ENCODE data around the gene RGS6.

DNA sequence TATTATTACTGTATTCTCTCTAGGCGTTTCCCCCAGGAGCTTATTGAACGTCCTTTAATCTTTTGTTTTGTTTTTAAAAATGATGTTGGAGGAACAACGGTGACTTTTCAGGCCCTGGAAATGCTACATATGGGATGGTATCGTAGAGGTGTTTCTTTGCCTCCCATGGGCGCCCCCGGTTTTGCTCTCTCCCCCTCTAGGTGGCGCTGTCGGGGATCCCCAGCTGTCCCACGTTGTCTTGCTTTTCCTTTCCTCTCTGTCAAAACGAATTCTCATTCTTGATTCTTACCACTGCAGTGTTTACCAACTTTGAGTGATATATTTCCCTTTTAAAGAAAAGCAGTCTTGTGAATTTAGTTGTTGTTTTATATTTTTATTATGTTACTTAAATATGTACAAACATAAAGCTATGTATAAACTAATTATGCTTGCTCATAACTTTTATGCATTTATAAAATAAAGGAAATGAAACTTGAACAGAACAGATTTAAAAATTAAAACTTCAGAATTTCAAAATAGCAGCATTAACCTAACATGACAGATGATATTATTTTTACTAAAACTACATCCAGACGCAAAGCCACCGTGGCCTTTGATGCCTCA lies 171.9 kb downstream of the RGS6 start:
- no peak for TF ChIP-seq POLR2A (IDR thresholded peaks at IDR 0.05; ENCODE audit: low read depth, low read length)
- no peak for TF ChIP-seq POLR2AphosphoS5 (IDR thresholded peaks at IDR 0.05; ENCODE audit: low read depth, low read length)

All from GM12892 (cell line).